ENCODE data around the gene CCR3. TPM values are rescaled to one million over a fixed set of nuclear protein-coding genes. Genes with fewer than 3 reads are reported as not detected.
A peak's percentile ranks its signal among the peaks of the same experiment; 100 is the strongest.

CCR3 gene
- total RNA-seq, 6 donors from 2014 or later, result 0.13 TPM; not detected in 5

DNA sequence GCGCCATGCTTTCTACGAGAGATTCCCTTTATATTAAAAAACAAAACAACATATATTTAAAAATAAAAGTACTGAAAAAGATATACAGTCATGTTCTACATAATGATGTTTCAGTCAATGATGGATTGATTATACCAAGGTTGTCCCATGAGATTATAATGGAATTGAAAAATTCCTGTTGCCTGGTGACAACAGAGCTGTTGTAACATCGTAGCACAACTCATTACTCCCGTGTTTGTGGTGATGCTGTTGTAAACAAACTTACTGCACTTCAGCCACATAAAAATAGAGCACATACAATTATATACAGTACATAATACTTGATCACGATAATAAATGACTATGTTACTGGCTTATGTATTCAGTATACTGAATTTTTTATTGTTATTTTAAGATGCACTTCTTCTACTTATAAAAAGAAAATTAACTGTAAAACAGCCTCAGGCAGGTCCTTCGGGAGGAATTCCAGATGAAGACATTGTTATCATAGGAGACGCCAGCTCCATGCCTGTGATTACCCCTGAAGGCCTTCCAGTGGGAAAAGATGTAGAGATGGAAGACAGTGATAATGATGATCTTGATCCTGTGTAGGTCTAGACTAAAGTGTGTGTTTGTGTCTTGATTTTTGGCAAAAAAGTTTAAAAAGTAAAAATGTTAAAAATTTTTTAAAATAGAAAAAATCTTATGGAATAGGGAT, 45.9 kb upstream of the CCR3 start:
- 84 to 88% methylated on average over 7 of the region's 7 CpGs for WGBS, 2 donors
- ATAC-seq (ENCODE audit: low FRiP score in 2 of 2), result no peak
- no peak for TF ChIP-seq POLR2A (IDR thresholded peaks at IDR 0.05)
- TF ChIP-seq, protein P1, sequence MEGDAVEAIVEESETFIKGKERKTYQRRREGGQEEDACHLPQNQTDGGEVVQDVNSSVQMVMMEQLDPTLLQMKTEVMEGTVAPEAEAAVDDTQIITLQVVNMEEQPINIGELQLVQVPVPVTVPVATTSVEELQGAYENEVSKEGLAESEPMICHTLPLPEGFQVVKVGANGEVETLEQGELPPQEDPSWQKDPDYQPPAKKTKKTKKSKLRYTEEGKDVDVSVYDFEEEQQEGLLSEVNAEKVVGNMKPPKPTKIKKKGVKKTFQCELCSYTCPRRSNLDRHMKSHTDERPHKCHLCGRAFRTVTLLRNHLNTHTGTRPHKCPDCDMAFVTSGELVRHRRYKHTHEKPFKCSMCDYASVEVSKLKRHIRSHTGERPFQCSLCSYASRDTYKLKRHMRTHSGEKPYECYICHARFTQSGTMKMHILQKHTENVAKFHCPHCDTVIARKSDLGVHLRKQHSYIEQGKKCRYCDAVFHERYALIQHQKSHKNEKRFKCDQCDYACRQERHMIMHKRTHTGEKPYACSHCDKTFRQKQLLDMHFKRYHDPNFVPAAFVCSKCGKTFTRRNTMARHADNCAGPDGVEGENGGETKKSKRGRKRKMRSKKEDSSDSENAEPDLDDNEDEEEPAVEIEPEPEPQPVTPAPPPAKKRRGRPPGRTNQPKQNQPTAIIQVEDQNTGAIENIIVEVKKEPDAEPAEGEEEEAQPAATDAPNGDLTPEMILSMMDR (IDR thresholded peaks at IDR 0.05), result no peak
- no peak for TF ChIP-seq POLR2AphosphoS5 (IDR thresholded peaks at IDR 0.05)
- no peak for TF ChIP-seq EP300 (IDR thresholded peaks at IDR 0.05)

DNA sequence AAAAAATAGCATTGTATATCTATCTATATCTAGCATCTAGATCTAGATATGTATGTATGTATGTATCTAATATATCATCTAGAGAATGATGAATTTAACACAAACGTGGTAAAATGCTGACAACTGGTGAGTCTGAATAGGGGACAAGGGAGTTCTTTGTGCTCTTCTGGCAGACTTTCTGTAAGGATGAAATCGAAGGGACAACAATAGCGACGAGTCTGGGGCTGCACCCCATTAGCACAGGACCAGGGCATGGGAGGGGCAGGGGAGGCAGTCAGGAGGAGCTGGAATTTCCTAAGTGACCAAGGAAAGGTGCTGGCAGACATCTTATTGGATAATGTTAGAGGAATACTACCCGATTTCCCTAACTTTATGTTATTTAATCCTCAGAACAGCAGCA, 42.0 kb upstream of the CCR3 start:
- Histone ChIP-seq H3K36me3 (peaks cover 0 to 8% (median 2%) of the 10 kb centered on the region in 4 donors), H3K4me1 (peaks cover 0 to 3% (median 0%) of the 10 kb centered on the region in 4 donors), H3K4me3 (no peak overlapping the region), H3K9me3 (no peaks in the 10 kb centered on the region), H3K27ac (no peak overlapping the region), H3K27me3 (no peaks in the 10 kb centered on the region)
- TF ChIP-seq POLR2AphosphoS5 (IDR thresholded peaks at IDR 0.05), result no peak
- no peak for TF ChIP-seq EP300 (IDR thresholded peaks at IDR 0.05)
- TF ChIP-seq POLR2A (IDR thresholded peaks at IDR 0.05), result no peak
- TF ChIP-seq, protein P1 (IDR thresholded peaks at IDR 0.05), result no peak
- 74 to 86% methylated on average over 5 of the region's 5 CpGs for WGBS, 2 donors
- ATAC-seq (ENCODE audit: low FRiP score in 2 of 2), result no peak
- DNase-seq, result no peak

More for the DNA sequence above, 45.9 kb upstream of the CCR3 start:
- H3K9me3 ChIP-seq, result peaks cover 0 to 6% (median 0%) of the 10 kb centered on the region in 4 donors
- no peaks in the 10 kb centered on the region for H3K27me3 ChIP-seq
- no peak overlapping the region for H3K4me3 ChIP-seq
- no peaks in the 10 kb centered on the region for H3K4me1 ChIP-seq
- DNase-seq, result no peak
- H3K27ac ChIP-seq, result no peak overlapping the region
- no peaks in the 10 kb centered on the region for H3K36me3 ChIP-seq

DNA sequence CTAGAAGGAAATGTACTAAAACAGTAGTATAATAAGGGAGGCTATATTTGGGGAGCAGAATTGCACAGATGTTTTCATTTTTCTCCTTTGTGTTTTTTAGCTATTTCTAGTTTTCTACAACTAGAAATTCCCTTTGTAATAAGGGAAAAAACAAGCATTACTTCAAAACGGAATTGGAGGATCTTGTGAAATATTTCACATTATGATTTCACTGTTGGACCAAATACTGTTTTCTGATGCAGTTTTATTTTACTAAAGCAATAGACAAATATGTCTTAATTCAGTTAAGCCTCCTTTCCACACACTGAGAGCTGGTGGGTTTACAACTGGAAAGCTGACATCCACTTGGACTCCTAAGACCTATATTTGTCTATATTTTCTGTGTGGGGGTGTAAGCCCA, 41.5 kb upstream of the CCR3 start:
- H3K27me3 ChIP-seq, result no peaks in the 10 kb centered on the region
- no peaks in the 10 kb centered on the region for H3K9me3 ChIP-seq
- DNase-seq (no peak), ATAC-seq (ENCODE audit: low FRiP score in 2 of 2) (no peak)
- peaks cover 0 to 3% (median 0%) of the 10 kb centered on the region in 4 donors for H3K4me1 ChIP-seq
- H3K36me3 ChIP-seq, result peaks cover 0 to 8% (median 2%) of the 10 kb centered on the region in 4 donors
- 37 to 59% methylated on average over 1 of the region's 1 CpG for WGBS, 2 donors
- TF ChIP-seq, protein P1 (IDR thresholded peaks at IDR 0.05), result no peak
- TF ChIP-seq EP300 (IDR thresholded peaks at IDR 0.05) (no peak), POLR2AphosphoS5 (IDR thresholded peaks at IDR 0.05) (no peak), POLR2A (IDR thresholded peaks at IDR 0.05) (no peak)
- H3K4me3 ChIP-seq, result no peak overlapping the region
- peak overlapping the region in 1 of 4 donors; percentile 21 for H3K27ac ChIP-seq

DNA sequence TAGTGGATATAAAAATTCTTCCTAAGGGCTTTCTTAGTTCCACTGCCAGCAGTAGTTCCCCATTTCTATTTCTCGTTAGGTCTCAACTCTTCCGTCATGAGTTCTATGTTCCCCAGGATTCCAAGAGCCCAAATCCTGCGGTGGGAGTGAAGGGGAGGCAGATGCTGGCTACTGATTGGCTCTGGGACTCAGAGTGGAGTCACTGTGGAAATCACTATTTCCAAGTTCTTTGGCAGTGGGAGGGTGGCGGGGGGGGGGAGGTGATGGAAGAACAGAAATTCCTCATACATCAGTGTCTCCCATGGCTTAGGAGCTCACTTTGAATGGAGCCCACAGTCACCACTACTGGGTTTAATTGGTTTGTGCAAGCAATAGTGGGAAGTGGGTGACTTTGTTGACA, 39.7 kb upstream of the CCR3 start:
- Histone ChIP-seq H3K27ac (peak overlapping the region in 1 of 4 donors; percentile 18), H3K4me3 (no peak overlapping the region), H3K36me3 (peaks cover 0 to 8% (median 2%) of the 10 kb centered on the region in 4 donors), H3K4me1 (peaks cover 0 to 3% (median under 1%) of the 10 kb centered on the region in 4 donors), H3K9me3 (no peaks in the 10 kb centered on the region), H3K27me3 (no peaks in the 10 kb centered on the region)
- ATAC-seq (ENCODE audit: low FRiP score in 2 of 2), result no peak
- WGBS, 2 donors, result 67 to 92% methylated on average over 4 of the region's 4 CpGs
- TF ChIP-seq, protein P1 (IDR thresholded peaks at IDR 0.05), result no peak
- TF ChIP-seq POLR2AphosphoS5 (IDR thresholded peaks at IDR 0.05) (no peak), POLR2A (IDR thresholded peaks at IDR 0.05) (no peak), EP300 (IDR thresholded peaks at IDR 0.05) (no peak)
- DNase-seq, result no peak

DNA sequence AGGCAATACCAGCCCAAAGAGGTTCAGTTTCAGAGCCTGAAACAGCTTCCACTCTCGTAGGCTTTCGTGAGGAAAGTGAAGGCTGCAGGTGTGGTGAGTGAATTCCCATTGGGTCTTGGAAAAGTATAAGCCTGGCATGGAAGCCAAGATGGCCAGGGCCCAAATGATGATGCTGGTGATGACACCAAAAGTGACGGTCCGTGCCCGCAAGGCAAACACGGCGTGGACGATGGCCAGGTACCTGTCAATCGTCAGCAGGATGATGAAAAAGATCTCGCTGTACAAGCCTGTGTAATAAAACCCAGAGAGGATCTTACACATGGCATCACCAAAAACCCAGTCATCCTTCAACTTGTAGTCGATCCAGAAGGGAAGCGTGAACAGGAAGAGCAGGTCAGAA, 38.6 kb upstream of the CCR3 start:
- WGBS, 2 donors, result 94 to 96% methylated on average over 12 of the region's 12 CpGs
- H3K4me1 ChIP-seq, result peaks cover 3 to 10% (median 4%) of the 10 kb centered on the region in 4 donors
- ATAC-seq (ENCODE audit: low FRiP score in 2 of 2) (no peak), DNase-seq (peak in 1 of 2 donors; percentile 33)
- H3K4me3 ChIP-seq, result no peak overlapping the region
- H3K27me3 ChIP-seq, result no peaks in the 10 kb centered on the region
- no peaks in the 10 kb centered on the region for H3K9me3 ChIP-seq
- no peak overlapping the region for H3K27ac ChIP-seq
- no peak for TF ChIP-seq EP300 (IDR thresholded peaks at IDR 0.05)
- TF ChIP-seq POLR2A (IDR thresholded peaks at IDR 0.05), result no peak
- no peak for TF ChIP-seq POLR2AphosphoS5 (IDR thresholded peaks at IDR 0.05)
- TF ChIP-seq, protein P1 (IDR thresholded peaks at IDR 0.05), result no peak
- H3K36me3 ChIP-seq, result peaks cover 0 to 8% (median 2%) of the 10 kb centered on the region in 4 donors
